HepG2 (cell line): ENCODE data around the gene ELP5. TPM values are rescaled to one million over a fixed set of nuclear protein-coding genes. Genes with fewer than 3 reads are reported as not detected.

Experiments
- FIP1L1 ChIP-seq: fragments of 200-400 bp; formaldehyde crosslinking; IDR thresholded peaks from 2 replicates; pipeline ENCODE4 v1.6.1; 2018; ENCODE audit warnings: low read depth, mild to moderate bottlenecking, low read length, moderate library complexity, borderline replicate concordance; ENCODE audit not compliant: insufficient read depth
- KLF9 ChIP-seq: IDR thresholded peaks from 2 replicates; pipeline ENCODE4 v1.6.1; 2016; ENCODE audit warnings: low read depth
- NFYC ChIP-seq: IDR thresholded peaks from 2 replicates; pipeline ENCODE4 v1.6.1; 2016; ENCODE audit warnings: missing genetic modification reagents, missing compliant biosample characterization
- RFXANK ChIP-seq: IDR thresholded peaks from 2 replicates; pipeline ENCODE4 v1.6.1; 2016
- SATB2 ChIP-seq: sonication (generic); formaldehyde crosslinking; IDR thresholded peaks from 2 replicates; pipeline ENCODE4 v1.5.0; 2020; ENCODE audit warnings: missing genetic modification reagents
- SP4 ChIP-seq: sonication (generic); formaldehyde crosslinking; IDR thresholded peaks from 2 replicates; pipeline ENCODE4 v1.8.1; 2023; ENCODE audit warnings: mild to moderate bottlenecking, missing genetic modification reagents
- TBX3 ChIP-seq: fragments of 450-650 bp; IDR thresholded peaks from 2 replicates; pipeline ENCODE4 v1.6.1; 2017; ENCODE audit warnings: antibody characterized with exemption, mild to moderate bottlenecking, inconsistent platforms, borderline replicate concordance
- TOE1 ChIP-seq: sonication (generic); formaldehyde crosslinking; IDR thresholded peaks from 2 replicates; pipeline ENCODE4 v1.4.0; 2020; ENCODE audit warnings: mild to moderate bottlenecking, missing genetic modification reagents
- ZBTB20 ChIP-seq: sonication (generic); formaldehyde crosslinking; IDR thresholded peaks from 2 replicates; pipeline ENCODE4 v1.8.1; 2023; ENCODE audit warnings: missing genetic modification reagents, low read depth, mild to moderate bottlenecking, borderline replicate concordance
- ZFP1 ChIP-seq: IDR thresholded peaks from 2 replicates; pipeline ENCODE4 v1.6.1; 2016
- ZFP36L1 ChIP-seq: sonication (generic); formaldehyde crosslinking; IDR thresholded peaks from 2 replicates; pipeline ENCODE4 v1.8.0; 2022; ENCODE audit warnings: mild to moderate bottlenecking, missing genetic modification reagents, moderate library complexity
- ZNF577 ChIP-seq: sonication (generic); formaldehyde crosslinking; IDR thresholded peaks from 2 replicates; pipeline ENCODE4 v1.4.0; 2020; ENCODE audit warnings: mild to moderate bottlenecking, low read depth, missing genetic modification reagents, borderline replicate concordance
- polyA plus RNA-seq, 8 experiments: library from polyadenylated mRNA; depleted of rRNA in 3 of 8; stranded (reverse) in 7 of 8; unstranded in 1 of 8; fragments of >200 nt; fragmentation: Illumina TruSeq in 4 of 8; extraction: Trizol in 4 of 8; gene quantifications; 2 replicates each; pipeline versions ENCODE4 v1.2.1 to v1.2.3, GENCODE V29; 2011 to 2016; ENCODE audit warnings: low read depth in 4 of 8, missing spikeins in 1 of 8, mixed read lengths in 1 of 8; ENCODE audit not compliant: insufficient read depth in 1 of 8
- total RNA-seq, 5 experiments: library from RNA; depleted of rRNA; stranded (reverse); fragments of >200 nt; fragmentation: Illumina TruSeq; extraction: Trizol; gene quantifications; 2 replicates each; pipeline ENCODE4 v1.2.3, GENCODE V29; 2016; ENCODE audit warnings: low read depth in 1 of 5
- TF ChIP-seq, protein P1 (sequence below): sonication (generic); formaldehyde crosslinking; IDR thresholded peaks from 2 replicates; pipeline ENCODE4 v1.4.0; 2020; ENCODE audit warnings: missing genetic modification reagents
- TF ChIP-seq, protein P2 (sequence below): sonication (generic); formaldehyde crosslinking; IDR thresholded peaks from 2 replicates; pipeline ENCODE4 v1.4.0; 2020; ENCODE audit warnings: missing genetic modification reagents, borderline replicate concordance
- TF ChIP-seq, protein P3 (sequence below): sonication (generic); formaldehyde crosslinking; IDR thresholded peaks from 2 replicates; pipeline ENCODE4 v1.4.0; 2020; ENCODE audit warnings: missing genetic modification reagents, borderline replicate concordance
- TF ChIP-seq, protein P4 (sequence below): sonication (generic); IDR thresholded peaks from 2 replicates; pipeline ENCODE4 v1.6.1; 2016; ENCODE audit warnings: low read depth, borderline replicate concordance

The ELP5 gene
- total and polyA plus RNA-seq, 2 of the 13 experiments (the other 11 are each of a cell fraction or from before 2014, with no cell fraction given) = 67.6 to 69.8 TPM

DNA sequence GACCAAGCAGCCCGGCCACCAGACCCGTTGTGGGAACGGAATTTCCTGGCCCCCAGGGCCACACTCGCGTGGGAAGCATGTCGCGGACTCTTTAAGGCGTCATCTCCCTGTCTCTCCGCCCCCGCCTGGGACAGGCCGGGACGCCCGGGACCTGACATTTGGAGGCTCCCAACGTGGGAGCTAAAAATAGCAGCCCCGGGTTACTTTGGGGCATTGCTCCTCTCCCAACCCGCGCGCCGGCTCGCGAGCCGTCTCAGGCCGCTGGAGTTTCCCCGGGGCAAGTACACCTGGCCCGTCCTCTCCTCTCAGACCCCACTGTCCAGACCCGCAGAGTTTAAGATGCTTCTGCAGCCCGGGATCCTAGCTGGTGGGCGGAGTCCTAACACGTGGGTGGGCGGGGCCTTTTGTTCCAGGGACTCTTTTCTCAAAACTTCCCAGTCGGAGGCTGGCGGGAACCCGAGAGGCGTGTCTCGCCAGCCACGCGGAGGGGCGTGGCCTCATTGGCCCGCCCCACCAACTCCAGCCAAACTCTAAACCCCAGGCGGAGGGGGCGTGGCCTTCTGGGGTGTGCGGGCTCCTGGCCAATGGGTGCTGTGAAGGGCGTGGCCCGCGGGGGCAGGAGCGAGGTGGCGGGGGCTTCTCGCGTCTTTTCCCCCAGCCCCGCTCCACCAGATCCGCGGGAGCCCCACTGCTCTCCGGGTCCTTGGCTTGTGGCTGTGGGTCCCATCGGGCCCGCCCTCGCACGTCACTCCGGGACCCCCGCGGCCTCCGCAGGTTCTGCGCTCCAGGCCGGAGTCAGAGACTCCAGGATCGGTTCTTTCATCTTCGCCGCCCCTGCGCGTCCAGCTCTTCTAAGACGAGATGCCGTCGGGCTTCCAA lies 29.3 kb downstream of the ELP5 start, which contains the start of gene SLC2A4 (continued):
- TF ChIP-seq, protein P1, sequence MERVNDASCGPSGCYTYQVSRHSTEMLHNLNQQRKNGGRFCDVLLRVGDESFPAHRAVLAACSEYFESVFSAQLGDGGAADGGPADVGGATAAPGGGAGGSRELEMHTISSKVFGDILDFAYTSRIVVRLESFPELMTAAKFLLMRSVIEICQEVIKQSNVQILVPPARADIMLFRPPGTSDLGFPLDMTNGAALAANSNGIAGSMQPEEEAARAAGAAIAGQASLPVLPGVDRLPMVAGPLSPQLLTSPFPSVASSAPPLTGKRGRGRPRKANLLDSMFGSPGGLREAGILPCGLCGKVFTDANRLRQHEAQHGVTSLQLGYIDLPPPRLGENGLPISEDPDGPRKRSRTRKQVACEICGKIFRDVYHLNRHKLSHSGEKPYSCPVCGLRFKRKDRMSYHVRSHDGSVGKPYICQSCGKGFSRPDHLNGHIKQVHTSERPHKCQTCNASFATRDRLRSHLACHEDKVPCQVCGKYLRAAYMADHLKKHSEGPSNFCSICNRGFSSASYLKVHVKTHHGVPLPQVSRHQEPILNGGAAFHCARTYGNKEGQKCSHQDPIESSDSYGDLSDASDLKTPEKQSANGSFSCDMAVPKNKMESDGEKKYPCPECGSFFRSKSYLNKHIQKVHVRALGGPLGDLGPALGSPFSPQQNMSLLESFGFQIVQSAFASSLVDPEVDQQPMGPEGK (CRISPR knock-in tag) = peak; percentile 76
- no peak for TF ChIP-seq FIP1L1
- TF ChIP-seq ZFP36L1 (CRISPR knock-in tag) = 0 out of 2 replicates have a peak, but pooled peaks have one; percentile 59
- TF ChIP-seq, protein P2, sequence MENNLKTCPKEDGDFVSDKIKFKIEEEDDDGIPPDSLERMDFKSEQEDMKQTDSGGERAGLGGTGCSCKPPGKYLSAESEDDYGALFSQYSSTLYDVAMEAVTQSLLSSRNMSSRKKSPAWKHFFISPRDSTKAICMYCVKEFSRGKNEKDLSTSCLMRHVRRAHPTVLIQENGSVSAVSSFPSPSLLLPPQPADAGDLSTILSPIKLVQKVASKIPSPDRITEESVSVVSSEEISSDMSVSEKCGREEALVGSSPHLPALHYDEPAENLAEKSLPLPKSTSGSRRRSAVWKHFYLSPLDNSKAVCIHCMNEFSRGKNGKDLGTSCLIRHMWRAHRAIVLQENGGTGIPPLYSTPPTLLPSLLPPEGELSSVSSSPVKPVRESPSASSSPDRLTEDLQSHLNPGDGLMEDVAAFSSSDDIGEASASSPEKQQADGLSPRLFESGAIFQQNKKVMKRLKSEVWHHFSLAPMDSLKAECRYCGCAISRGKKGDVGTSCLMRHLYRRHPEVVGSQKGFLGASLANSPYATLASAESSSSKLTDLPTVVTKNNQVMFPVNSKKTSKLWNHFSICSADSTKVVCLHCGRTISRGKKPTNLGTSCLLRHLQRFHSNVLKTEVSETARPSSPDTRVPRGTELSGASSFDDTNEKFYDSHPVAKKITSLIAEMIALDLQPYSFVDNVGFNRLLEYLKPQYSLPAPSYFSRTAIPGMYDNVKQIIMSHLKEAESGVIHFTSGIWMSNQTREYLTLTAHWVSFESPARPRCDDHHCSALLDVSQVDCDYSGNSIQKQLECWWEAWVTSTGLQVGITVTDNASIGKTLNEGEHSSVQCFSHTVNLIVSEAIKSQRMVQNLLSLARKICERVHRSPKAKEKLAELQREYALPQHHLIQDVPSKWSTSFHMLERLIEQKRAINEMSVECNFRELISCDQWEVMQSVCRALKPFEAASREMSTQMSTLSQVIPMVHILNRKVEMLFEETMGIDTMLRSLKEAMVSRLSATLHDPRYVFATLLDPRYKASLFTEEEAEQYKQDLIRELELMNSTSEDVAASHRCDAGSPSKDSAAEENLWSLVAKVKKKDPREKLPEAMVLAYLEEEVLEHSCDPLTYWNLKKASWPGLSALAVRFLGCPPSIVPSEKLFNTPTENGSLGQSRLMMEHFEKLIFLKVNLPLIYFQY (CRISPR knock-in tag) = no peak
- TF ChIP-seq ZNF577 (CRISPR knock-in tag) = no peak
- TF ChIP-seq, protein P3, sequence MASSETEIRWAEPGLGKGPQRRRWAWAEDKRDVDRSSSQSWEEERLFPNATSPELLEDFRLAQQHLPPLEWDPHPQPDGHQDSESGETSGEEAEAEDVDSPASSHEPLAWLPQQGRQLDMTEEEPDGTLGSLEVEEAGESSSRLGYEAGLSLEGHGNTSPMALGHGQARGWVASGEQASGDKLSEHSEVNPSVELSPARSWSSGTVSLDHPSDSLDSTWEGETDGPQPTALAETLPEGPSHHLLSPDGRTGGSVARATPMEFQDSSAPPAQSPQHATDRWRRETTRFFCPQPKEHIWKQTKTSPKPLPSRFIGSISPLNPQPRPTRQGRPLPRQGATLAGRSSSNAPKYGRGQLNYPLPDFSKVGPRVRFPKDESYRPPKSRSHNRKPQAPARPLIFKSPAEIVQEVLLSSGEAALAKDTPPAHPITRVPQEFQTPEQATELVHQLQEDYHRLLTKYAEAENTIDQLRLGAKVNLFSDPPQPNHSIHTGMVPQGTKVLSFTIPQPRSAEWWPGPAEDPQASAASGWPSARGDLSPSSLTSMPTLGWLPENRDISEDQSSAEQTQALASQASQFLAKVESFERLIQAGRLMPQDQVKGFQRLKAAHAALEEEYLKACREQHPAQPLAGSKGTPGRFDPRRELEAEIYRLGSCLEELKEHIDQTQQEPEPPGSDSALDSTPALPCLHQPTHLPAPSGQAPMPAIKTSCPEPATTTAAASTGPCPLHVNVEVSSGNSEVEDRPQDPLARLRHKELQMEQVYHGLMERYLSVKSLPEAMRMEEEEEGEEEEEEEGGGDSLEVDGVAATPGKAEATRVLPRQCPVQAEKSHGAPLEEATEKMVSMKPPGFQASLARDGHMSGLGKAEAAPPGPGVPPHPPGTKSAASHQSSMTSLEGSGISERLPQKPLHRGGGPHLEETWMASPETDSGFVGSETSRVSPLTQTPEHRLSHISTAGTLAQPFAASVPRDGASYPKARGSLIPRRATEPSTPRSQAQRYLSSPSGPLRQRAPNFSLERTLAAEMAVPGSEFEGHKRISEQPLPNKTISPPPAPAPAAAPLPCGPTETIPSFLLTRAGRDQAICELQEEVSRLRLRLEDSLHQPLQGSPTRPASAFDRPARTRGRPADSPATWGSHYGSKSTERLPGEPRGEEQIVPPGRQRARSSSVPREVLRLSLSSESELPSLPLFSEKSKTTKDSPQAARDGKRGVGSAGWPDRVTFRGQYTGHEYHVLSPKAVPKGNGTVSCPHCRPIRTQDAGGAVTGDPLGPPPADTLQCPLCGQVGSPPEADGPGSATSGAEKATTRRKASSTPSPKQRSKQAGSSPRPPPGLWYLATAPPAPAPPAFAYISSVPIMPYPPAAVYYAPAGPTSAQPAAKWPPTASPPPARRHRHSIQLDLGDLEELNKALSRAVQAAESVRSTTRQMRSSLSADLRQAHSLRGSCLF (CRISPR knock-in tag) = no peak
- TF ChIP-seq NFYC (CRISPR knock-in tag) = peak; percentile 68
- TF ChIP-seq SP4 (CRISPR knock-in tag) = peak; percentile 95
- no peak for TF ChIP-seq ZFP1
- TF ChIP-seq TOE1 (CRISPR knock-in tag) = 0 out of 2 replicates have a peak, but pooled peaks have one; percentile 1
- no peak for TF ChIP-seq ZBTB20 (CRISPR knock-in tag)
- TF ChIP-seq RFXANK (CRISPR knock-in tag) = no peak
- 0 out of 2 replicates have a peak, but pooled peaks have one; percentile 24 for TF ChIP-seq TBX3
- TF ChIP-seq KLF9 (CRISPR knock-in tag) = peak; percentile 84; the same call in 1 of the 2 replicates
- TF ChIP-seq, protein P4, sequence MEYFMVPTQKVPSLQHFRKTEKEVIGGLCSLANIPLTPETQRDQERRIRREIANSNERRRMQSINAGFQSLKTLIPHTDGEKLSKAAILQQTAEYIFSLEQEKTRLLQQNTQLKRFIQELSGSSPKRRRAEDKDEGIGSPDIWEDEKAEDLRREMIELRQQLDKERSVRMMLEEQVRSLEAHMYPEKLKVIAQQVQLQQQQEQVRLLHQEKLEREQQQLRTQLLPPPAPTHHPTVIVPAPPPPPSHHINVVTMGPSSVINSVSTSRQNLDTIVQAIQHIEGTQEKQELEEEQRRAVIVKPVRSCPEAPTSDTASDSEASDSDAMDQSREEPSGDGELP = 0 out of 2 replicates have a peak, but pooled peaks have one; percentile 8
- TF ChIP-seq SATB2 (CRISPR knock-in tag) = no peak
